Progenitor cell of endocrine pancreas (in vitro differentiated cells): ENCODE results near the gene PDE1A. TPM values are rescaled to one million over a fixed set of nuclear protein-coding genes. Genes with fewer than 3 reads are reported as not detected.

ENCODE experiments used
- DNase-seq: peaks from one replicate; pipeline ENCODE4 v3.0.0; 2021; ENCODE audit warnings: low spot score; ENCODE audit not compliant: unreplicated experiment
- H3K27ac Mint-ChIP-seq: 2 replicates; pipeline ENCODE4 v1.8.0; 2021; ENCODE audit warnings: mild to moderate bottlenecking, moderate library complexity, mixed read lengths
- H3K27me3 Mint-ChIP-seq: 2 replicates; pipeline ENCODE4 v1.8.0; 2021; ENCODE audit warnings: mixed read lengths
- H3K36me3 Mint-ChIP-seq: 2 replicates; pipeline ENCODE4 v1.8.0; 2022; ENCODE audit warnings: mixed read lengths; ENCODE audit not compliant: insufficient read depth
- H3K4me1 Mint-ChIP-seq: 2 replicates; pipeline ENCODE4 v1.8.0; 2021; ENCODE audit warnings: low read depth, mixed read lengths
- H3K4me3 Mint-ChIP-seq: 2 replicates; pipeline ENCODE4 v1.8.0; 2021; ENCODE audit warnings: low read depth, mild to moderate bottlenecking, moderate library complexity, mixed read lengths
- H3K9me3 Mint-ChIP-seq: 2 replicates; pipeline ENCODE4 v1.8.0; 2021; ENCODE audit warnings: low read depth, mixed read lengths
- CTCF ChIP-seq: fragments of 200-600 bp; sonication (generic); IDR thresholded peaks from one replicate; pipeline ENCODE4 v1.5.0; 2021; ENCODE audit warnings: antibody characterized with exemption, mild to moderate bottlenecking; ENCODE audit not compliant: unreplicated experiment
- total RNA-seq: library from RNA; stranded (reverse); gene quantifications from 2 replicates; pipeline ENCODE4 v1.2.1, GENCODE V29; 2021

Gene PDE1A
- total RNA-seq, 1 donor from 2014 or later = 2.9 TPM

GRCh38 chr2:182324665-182325064, 102.2 kb downstream of the PDE1A start:
- Mint-ChIP-seq H3K27me3 (no peaks in the 10 kb centered on the region), H3K4me1 (no peaks in the 10 kb centered on the region), H3K9me3 (no peaks in the 10 kb centered on the region), H3K27ac (no peak overlapping the region), H3K4me3 (no peak overlapping the region), H3K36me3 (no peaks in the 10 kb centered on the region)
- no peak for DNase-seq
- TF ChIP-seq CTCF = no peak

GRCh38 chr2:182321096-182321495, 105.7 kb downstream of the PDE1A start:
- DNase-seq = no peak
- no peak for TF ChIP-seq CTCF
- no peak overlapping the region for H3K27ac Mint-ChIP-seq
- no peaks in the 10 kb centered on the region for H3K36me3 Mint-ChIP-seq
- H3K4me3 Mint-ChIP-seq = no peak overlapping the region
- H3K4me1 Mint-ChIP-seq = no peaks in the 10 kb centered on the region
- no peaks in the 10 kb centered on the region for H3K27me3 Mint-ChIP-seq
- H3K9me3 Mint-ChIP-seq = no peaks in the 10 kb centered on the region

GRCh38 chr2:182319556-182320505, 107.0 kb downstream of the PDE1A start:
- Mint-ChIP-seq H3K27me3 (no peaks in the 10 kb centered on the region), H3K27ac (no peak overlapping the region), H3K36me3 (no peaks in the 10 kb centered on the region), H3K9me3 (no peaks in the 10 kb centered on the region), H3K4me3 (no peak overlapping the region), H3K4me1 (no peaks in the 10 kb centered on the region)
- TF ChIP-seq CTCF = no peak
- no peak for DNase-seq

DNA sequence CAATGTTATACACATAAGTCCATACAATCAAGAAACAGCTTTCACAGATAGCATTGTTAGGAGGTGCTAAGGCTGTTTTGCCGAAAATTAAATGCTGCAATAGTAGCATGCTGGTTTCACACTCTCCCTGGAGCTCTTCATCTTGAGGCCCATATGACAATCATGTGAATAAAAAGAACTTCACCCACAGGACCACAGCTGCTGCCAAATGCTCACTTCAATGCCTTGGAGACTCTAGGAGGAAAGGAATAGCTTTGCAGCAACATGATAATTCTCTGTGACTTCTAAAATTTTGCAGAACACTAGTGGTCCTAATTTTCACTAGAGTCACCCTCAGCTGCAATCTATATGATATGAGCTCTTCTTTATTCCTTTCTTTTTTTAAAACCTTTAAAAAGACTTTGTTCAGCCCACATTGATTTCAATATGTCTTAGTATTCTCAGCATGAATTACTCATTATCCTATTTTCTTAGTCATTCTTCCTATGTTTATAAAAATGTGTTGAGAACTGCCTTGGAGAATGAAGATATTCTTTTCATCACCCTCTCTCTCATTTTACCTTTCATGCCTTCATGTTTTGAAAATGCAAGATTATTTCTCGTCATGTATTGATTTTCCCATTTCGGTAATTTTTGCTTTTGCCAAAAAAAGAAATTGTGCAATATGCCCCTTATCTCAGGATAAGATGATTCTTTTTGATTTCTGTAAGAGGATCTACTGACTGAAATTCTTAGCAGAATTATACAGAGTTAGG, 108.2 kb downstream of the PDE1A start:
- H3K4me3 Mint-ChIP-seq = no peak overlapping the region

More for the DNA sequence above, 108.2 kb downstream of the PDE1A start:
- Mint-ChIP-seq H3K27ac (no peak overlapping the region), H3K36me3 (no peaks in the 10 kb centered on the region), H3K9me3 (no peaks in the 10 kb centered on the region), H3K27me3 (no peaks in the 10 kb centered on the region), H3K4me1 (no peaks in the 10 kb centered on the region)
- no peak for TF ChIP-seq CTCF
- DNase-seq = no peak
